Measurements from ENCODE around the gene OSBPL10. TPM values are rescaled to one million over a fixed set of nuclear protein-coding genes. Genes with fewer than 3 reads are reported as not detected.

OSBPL10 gene
- total RNA-seq, 1 donor from 2014 or later = 20.1 TPM

GRCh38 chr3:31851278-31851677 is 129.8 kb downstream of the OSBPL10 start:
- no peak for TF ChIP-seq CTCF (IDR thresholded peaks at IDR 0.05; ENCODE audit: insufficient read depth, low read length, poor library complexity, severe bottlenecking)
- no peak for DNase-seq (ENCODE audit: low read depth)
- Histone ChIP-seq H3K27me3 (ENCODE audit: control insufficient read depth, insufficient read depth, low read length) (no peaks in the 10 kb centered on the region), H3K36me3 (ENCODE audit: control insufficient read depth, insufficient read depth, low read length) (no peaks in the 10 kb centered on the region), H3K4me3 (ENCODE audit: low read depth, low read length) (no peak overlapping the region)

GRCh38 chr3:31848911-31849310 is 132.2 kb downstream of the OSBPL10 start:
- Histone ChIP-seq H3K27me3 (ENCODE audit: control insufficient read depth, insufficient read depth, low read length) (no peaks in the 10 kb centered on the region), H3K4me3 (ENCODE audit: low read depth, low read length) (no peak overlapping the region), H3K36me3 (ENCODE audit: control insufficient read depth, insufficient read depth, low read length) (no peaks in the 10 kb centered on the region)
- no peak for DNase-seq (ENCODE audit: low read depth)
- no peak for TF ChIP-seq CTCF (IDR thresholded peaks at IDR 0.05; ENCODE audit: insufficient read depth, low read length, poor library complexity, severe bottlenecking)

GRCh38 chr3:31848163-31848818 is 132.8 kb downstream of the OSBPL10 start:
- H3K36me3 ChIP-seq (ENCODE audit: control insufficient read depth, insufficient read depth, low read length) = no peaks in the 10 kb centered on the region
- no peak overlapping the region for H3K4me3 ChIP-seq (ENCODE audit: low read depth, low read length)
- no peak for DNase-seq (ENCODE audit: low read depth)
- no peak for TF ChIP-seq CTCF (IDR thresholded peaks at IDR 0.05; ENCODE audit: insufficient read depth, low read length, poor library complexity, severe bottlenecking)
- H3K27me3 ChIP-seq (ENCODE audit: control insufficient read depth, insufficient read depth, low read length) = no peaks in the 10 kb centered on the region

- no peaks in the 10 kb centered on the region for H3K27me3 ChIP-seq (ENCODE audit: control insufficient read depth, insufficient read depth, low read length)
- H3K36me3 ChIP-seq (ENCODE audit: control insufficient read depth, insufficient read depth, low read length) = no peaks in the 10 kb centered on the region
- DNase-seq (ENCODE audit: low read depth) = no peak
- no peak overlapping the region for H3K4me3 ChIP-seq (ENCODE audit: low read depth, low read length)
- TF ChIP-seq CTCF (IDR thresholded peaks at IDR 0.05; ENCODE audit: insufficient read depth, low read length, poor library complexity, severe bottlenecking) = no peak
These were observed 133.3 kb downstream of the OSBPL10 start for GRCh38 chr3:31847760-31848159.

- no peaks in the 10 kb centered on the region for H3K36me3 ChIP-seq (ENCODE audit: control insufficient read depth, insufficient read depth, low read length)
- no peak for DNase-seq (ENCODE audit: low read depth)
These were observed 139.5 kb downstream of the OSBPL10 start for GRCh38 chr3:31841515-31841914.

More at GRCh38 chr3:31841515-31841914, 139.5 kb downstream of the OSBPL10 start:
- Histone ChIP-seq H3K27me3 (ENCODE audit: control insufficient read depth, insufficient read depth, low read length) (no peaks in the 10 kb centered on the region), H3K4me3 (ENCODE audit: low read depth, low read length) (no peak overlapping the region)
- TF ChIP-seq CTCF (IDR thresholded peaks at IDR 0.05; ENCODE audit: insufficient read depth, low read length, poor library complexity, severe bottlenecking) = no peak

All from kidney epithelial cell (primary cell).